ENCODE measurements around the gene LRRC53.

LRRC53 gene

DNA sequence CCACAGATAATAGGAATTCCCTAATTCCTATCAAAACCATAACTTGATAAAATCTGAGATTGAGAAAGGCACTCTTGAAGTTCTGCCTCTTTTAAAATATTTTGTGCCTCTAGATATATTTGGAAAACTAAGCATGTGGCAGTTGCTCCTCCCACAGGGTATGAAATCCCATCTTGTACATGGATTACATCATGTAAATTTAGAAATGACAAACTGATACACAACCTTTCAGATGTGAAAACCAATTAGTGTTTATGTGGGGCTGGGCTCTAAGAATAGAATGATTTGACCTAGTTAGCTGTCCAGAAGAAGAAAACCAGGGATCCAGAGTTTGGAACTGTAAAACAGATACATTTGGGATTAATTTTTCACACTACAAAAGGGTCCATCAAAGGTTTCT lies 15.7 kb downstream of the LRRC53 start:
- no peak for DNase-seq (ENCODE audit: low read depth in 2 of 2)

DNA sequence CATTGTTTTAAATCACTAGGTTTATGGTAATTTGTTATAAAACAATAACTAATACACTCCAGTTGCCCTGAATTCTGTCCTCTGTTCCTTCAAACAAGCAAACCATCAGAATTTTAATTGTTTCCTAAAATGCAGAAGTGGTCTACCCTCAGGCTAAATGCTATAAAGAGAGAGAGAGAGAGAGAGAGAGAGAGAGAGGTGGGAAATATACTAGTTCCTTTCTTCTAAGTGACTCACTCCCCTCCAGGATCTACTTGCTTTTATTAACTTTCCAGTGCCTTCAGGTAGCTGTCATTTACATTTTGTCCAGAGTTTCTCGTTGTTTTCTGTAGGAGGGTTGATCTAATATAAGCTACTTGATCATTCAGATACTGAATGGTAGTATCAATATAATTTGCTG lies 26.4 kb downstream of the LRRC53 start:
- no peak for DNase-seq (ENCODE audit: low read depth in 2 of 2)

DNA sequence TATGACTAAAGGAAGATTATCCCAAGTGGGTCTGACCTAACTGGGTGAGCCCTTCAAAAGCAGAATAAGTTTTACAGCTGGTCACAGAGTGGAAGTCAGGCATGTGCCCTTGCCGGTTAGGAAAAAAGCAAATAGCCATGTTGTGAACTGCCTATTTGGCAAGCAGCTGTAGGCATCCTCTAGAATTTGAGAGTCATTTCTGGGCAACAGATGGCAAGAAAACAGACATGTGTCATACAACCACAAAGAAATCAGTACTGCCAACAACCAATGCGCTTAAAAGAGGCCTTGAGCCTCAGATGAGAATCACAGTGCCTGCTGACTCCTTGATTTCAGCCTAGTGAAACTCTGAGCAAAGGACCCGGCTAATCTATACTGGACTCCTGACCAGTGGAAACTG lies 26.8 kb downstream of the LRRC53 start:
- no peak for DNase-seq (ENCODE audit: low read depth in 2 of 2)

DNA sequence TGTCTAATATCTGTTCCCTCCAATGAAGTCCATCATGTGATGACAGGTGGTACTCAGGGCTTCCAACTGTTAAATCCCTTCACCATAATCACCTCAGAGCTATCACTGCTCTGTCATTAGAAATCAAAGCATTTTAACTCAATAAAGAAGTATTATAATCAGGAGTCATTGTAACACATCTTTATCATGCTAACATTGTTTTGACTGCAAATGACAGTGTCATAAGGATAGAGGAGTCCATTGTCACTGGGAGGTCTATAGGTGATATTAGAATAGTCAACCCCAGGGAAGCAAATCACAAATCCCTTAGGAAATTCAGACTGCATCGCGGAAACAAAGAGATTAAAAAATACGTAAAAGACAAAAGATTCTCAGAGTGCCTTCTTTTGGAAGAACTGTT lies 30.8 kb downstream of the LRRC53 start:
- DNase-seq (ENCODE audit: low read depth in 2 of 2): no peak

DNA sequence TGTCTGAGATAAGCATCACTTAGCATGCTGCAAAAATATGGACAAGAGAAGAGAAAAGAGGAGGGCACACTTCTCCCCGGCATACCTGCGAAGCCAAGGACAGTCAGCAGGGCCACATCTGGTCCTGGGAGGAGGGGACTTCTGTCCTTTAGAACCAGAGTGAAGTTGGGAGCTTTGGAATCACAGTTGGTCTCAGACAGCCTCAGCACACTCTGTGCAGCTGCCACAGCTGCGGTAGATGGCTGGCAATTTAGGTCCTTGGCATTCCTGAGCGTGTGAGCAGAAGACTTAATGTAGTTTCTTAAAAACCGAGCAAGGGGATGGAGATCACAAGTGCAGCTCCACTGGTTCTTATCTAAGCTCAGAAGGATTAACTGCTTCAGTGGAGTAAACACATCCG lies 32.3 kb downstream of the LRRC53 start:
- no peak for DNase-seq (ENCODE audit: low read depth in 2 of 2)

DNA sequence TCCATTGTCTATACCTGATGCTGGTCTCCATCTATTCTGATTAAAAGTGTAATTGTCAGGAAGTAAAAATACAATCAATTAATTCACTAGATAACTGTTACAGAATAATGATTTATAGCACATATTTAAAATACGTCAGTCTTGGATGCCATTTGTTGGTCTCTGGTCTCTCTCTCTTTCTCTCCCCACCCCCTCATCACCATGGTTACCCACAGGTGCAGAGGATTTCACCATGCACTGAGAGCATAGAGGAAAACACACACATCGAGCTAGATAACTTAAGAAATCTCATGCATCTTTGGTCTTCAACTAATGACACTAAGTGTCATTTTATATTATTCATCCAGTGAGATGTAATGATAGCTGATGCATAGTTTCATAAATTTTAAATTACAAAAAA lies 33.4 kb downstream of the LRRC53 start:
- no peak for DNase-seq (ENCODE audit: low read depth in 2 of 2)

DNA sequence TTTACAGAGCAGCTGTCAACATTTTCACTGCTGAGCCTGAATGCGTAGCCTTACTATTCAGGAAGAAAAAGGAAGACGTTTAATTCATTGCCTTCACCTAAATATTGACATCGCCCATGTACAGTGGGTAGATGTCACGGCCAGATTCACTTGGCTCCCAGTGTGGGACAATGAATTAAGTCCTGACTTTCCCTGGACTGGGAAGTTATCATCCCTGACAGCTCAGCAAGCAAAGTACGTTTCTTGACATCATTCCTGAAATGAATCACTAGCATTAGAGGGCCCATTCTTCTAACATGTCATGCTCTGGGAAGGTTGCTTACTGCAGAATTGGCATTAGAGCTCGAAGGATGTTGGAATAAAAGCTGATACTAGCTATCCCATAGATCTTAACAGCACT lies 37.8 kb downstream of the LRRC53 start:
- no peak for DNase-seq (ENCODE audit: low read depth in 2 of 2)

DNA sequence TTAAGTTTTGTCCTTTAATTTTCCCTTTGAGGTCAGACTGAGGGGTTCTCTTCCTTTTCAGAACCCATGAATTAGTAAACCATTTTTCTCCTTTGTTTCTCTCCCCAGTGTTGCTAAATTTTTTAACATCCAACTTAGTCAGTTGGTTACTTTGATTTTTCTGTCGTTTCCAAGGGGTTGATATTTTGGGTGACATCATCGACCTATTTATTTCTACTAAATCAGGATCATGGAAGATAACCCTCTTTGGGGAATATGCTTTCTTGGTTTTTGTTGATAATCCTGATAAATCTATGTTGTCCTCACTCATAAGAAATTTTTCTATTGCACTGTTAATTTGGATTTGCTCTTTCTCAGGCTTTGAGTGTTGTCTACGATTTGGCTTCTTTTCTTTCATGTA lies 40.9 kb downstream of the LRRC53 start:
- DNase-seq (ENCODE audit: low read depth in 2 of 2): no peak

DNA sequence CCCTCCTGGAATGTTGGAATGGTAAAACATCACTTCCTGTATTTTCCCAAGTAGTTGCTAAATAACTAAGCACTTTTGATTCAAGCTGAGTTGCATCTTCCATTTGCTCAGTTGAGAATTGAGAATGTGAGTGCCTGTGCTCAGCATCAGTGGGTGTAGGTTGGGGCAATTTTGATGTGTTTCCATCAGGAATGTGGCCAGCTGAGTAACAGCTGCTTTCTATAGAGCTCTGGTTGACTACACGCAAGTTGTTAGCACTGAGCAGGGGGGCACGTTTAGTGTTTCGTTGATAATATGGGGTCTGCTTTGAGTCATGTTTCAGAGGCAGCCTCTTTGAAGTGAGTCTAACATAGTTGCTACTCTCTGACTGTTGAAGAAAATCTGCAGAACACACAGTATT lies 41.5 kb downstream of the LRRC53 start:
- no peak for DNase-seq (ENCODE audit: low read depth in 2 of 2)

DNA sequence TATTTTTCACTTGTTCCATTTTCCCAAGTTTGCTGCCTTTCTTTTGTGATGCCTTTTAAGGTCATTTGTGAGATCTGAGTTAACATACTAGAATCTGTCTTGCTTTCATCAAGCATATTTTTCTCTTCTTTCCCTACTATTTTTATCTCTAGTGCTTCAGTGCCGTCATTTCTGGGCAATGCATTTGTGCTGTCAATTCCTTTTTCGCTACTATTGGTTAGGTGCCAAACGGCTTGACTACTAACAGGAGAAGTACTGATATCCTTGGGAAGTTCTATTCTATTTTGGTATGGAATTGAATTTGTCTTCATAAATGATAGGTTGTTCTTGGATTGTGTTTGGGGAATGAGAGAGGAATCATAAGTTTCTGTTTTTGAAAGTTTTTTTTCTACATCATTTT lies 42.2 kb downstream of the LRRC53 start:
- DNase-seq (ENCODE audit: low read depth in 2 of 2): no peak

DNA sequence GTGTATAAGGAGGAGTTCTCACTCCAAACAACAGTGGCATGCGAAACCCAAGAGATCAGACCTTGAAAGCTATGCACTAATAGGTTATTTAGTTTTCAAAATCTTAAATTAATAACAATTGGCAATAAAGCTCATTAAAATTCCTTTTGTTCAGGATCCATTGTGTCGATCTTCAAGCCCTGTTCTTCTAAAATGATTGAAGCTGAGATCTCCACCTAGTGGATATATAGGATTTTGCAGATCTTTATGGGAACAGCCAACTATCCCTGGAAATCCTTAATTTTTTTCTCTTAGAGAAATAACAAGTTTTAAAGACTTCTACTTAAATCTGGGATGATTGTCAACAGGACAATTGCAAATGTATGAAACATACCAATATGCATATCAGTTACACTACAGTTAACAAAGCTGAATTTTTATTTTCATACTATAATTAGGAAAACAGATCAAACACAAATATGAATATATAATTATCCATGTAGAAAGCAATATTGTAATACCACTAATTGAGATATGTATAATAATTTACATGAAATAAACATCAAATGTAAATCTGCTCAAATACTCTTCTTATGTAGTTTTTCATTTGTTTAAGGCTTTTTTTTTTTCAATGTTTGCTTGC lies 43.3 kb downstream of the LRRC53 start:
- no peak for DNase-seq (ENCODE audit: low read depth in 2 of 2)

DNA sequence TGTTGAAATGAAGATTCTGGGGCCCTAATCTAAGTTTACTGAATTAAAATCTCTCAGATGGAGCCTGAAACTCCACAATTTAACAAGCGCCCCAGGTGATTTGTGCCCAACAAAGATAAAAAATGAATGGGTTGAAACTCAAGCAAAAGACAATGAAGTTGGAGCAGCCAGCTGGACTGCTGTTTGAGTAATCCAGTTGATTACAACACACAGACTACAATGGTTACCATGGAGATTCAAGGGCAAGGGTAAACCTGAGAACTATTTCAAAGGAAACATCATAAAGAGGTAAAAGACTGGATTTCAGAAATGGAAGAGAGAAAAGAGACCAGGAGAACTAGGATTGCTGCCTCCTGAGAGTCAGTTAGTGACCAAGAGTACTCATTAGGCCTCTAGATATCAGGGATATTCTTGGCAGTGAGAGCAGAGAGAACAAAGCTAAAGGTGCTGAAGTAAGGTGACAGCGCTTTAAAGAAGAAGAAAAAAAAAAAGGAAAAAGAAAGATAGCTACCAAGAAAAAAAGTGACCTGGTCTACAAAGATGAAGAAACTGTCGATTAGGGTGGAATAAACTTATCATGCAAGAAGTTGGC lies 44.5 kb downstream of the LRRC53 start:
- DNase-seq (ENCODE audit: low read depth in 2 of 2): no peak

DNA sequence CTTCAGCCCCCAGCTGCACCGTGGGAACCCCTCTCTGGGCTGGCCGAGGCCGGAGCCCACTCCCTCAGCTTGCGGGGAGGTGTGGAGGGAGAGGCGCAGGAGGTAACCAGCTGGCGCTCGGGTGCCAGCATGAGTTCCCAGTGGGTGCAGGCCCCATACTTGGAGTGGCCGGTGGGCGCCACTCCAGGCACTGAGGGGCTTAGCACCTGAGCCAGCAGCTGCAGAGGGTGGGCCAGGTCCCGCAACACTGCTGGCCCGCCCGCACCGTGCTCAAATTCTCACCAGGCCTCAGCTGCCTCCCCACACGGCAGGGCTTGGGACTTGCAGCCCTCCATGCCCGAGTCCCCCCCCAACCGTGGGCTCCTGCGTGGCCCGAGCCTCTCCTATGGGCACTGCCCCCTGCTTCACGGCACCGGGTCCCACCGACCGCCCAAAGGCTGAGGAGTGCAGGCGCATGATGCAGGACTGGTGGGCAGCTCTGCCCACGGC lies 47.2 kb downstream of the LRRC53 start:
- no peak for DNase-seq (ENCODE audit: low read depth in 2 of 2)

DNA sequence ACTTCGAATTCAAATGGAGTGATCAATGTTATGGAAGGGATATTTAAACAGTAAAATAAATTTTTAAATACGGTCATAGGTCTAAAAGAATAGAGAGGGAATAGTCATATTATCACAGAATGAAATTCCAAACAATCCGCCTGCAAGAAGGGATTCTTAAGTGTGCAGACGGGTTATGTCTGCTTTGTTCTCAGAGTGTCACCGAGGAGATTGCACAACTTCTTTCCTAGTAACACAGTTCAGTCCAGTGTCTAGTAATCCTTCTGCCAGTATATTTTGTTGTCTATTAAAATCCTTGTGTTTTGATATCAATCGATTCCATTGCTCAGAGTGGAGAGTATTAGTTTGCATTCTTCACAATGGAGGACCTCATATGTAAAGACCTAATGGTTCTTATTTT lies 48.4 kb downstream of the LRRC53 start:
- no peak for DNase-seq (ENCODE audit: low read depth in 2 of 2)

DNA sequence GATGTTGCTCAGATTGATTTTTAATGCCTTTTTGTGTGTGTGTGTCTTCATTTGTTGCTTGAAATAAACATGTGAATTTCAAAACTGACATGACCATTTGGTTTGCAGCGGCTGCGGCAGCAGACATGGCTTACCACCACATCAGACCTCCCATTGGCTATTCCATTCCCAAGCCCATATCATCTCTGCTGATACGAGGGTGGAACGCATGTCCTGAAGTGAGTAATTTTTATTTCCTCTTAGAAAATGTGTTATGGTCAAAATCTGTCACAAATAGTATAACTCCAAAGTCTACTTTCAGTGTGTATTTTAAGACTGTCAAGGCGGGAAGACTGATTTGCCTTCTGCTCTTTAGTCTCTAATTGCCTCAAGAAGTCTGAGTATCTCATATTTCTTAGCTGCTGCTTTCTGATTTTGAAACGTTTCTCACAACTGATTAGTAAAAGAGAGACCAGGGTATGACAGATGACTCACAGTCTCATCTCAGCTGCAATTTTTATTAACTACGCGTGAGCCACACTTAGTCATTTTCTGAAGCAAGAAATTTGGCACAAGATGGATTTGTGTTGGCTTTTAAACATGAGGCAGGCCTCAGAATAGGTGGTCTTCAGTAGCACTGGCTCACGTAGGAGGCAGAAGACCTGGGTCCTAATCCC lies 49.0 kb downstream of the LRRC53 start:
- no peak for DNase-seq (ENCODE audit: low read depth in 2 of 2)

DNA sequence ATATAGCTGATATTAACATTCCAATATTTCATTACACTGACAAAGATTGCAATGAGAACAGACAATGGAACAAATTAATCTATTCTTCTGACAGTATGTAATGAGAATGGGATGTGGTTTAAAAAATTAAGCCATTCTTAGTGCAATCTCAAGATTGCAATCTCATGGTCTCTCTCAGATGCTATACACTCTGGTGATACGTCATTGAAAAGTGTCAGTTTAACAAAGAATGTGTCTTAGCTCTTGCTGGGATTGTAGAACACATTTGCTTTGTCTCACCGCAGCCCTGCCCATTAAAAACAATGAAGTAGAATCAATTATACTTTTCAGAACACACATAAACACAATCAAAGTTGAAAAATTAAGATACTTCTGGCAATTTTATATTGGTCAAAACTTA lies 55.2 kb downstream of the LRRC53 start:
- no peak for DNase-seq (ENCODE audit: low read depth in 2 of 2)

DNA sequence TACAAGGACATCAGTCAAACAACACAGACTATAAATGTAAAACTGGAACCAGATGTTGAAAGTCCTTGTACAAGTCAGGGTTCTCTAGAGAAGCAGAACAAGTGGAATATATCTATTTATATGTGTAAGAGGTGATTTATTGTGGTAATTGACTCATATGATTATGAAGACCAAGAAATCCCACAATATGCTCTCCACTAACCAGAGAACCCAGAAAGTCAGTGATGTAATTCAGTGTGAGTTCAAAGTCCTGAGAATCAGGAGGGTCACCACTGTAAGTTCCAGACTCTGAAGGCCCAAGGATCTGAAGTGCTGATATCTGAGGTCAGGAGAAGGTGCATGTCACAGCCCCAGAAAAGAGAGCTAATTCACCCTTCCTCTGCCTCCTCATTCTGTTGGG lies 57.0 kb downstream of the LRRC53 start:
- DNase-seq (ENCODE audit: low read depth in 2 of 2): no peak

DNA sequence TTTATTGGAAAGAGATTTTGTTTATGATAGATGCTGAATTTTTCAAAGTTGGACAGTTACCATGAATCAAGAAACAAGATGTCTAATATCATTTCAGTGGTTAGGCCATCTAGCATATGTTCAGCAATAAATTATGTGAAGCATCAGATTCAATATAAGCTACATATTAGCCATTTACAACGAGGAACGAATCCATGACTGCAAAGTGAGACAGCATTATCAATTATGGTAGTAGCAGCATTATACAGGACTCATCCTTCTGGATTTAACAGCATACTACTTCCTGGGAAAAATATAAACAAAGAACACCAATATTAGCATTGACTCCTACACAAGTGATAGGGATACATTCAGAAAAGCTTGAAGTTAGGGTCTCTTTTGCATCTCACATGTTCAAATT lies 59.1 kb downstream of the LRRC53 start:
- no peak for DNase-seq (ENCODE audit: low read depth in 2 of 2)

DNA sequence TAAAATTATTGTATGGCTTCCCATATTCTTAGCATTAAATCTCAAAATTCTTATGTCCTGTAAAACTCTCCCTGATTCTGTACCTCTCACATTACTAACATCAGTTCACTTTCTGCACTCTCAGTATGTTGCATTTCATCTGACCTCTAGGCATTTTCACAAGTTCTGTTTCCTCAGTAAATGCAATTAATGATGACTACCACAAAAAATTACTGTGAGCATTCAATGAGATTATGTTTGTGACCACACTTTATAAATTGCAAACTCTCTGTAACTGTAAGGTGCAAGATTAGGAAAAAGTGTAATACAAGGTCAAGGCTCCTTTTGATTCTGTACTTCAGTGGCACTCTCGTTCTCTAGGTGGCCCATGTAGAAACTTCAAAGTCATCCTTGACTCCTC lies 60.4 kb downstream of the LRRC53 start:
- no peak for DNase-seq (ENCODE audit: low read depth in 2 of 2)

DNA sequence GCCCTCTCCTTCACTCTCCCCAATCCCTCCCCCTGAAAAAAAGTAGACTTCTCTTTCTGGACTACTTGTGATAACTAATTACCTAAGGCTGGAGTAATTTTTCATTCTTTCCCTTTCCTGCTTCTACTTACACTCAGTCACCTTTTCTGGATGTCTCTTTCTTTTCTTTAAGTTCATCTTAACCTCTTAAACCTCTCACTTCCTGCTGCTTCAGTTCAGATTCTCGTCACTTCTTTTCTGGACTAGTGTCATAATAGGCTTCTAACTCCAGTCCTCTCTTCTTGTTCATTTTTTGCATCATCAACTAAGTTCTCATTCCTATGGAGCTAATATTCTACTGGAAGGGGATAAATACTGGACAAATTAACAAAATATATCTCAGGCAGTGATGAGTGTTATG lies 75.4 kb downstream of the LRRC53 start:
- DNase-seq (ENCODE audit: low read depth in 2 of 2): no peak

DNA sequence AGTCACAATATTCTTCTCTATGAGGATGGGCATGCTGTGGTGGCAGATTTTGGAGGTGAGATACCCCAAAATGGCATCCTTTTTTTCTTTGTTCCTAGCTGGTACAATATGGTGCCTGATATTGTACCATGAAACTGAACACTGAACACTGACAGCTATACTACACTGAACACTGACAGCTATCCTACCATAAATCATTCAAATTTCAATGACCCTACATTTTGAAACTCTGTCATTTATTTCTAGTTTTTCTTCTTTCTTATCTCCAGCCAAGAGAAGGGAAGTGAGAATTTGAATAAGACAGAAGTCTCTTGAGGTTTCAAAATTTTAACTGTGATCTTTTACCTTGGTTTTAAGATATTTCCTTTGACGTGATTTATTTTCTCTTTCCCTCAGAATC lies 76.3 kb downstream of the LRRC53 start:
- no peak for DNase-seq (ENCODE audit: low read depth in 2 of 2)

DNA sequence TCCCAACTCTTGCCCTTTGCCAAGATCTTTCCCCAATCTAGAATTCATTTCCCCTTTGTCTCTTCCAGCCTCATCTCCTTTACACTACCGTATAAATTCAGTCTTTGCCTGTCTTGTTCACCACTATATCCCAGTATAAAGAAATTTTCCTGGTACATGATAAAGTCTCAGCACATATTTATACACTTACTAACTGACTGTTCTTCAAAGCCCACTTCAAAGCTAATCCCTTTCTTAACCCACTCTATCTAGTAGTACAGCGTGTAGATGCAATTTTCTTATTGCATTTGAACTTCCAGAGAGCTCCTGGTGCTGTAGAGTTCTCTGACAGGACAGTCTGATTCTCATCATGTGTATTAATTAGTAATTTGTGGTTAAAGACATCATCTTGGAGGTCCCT lies 78.1 kb downstream of the LRRC53 start:
- no peak for DNase-seq (ENCODE audit: low read depth in 2 of 2)

DNA sequence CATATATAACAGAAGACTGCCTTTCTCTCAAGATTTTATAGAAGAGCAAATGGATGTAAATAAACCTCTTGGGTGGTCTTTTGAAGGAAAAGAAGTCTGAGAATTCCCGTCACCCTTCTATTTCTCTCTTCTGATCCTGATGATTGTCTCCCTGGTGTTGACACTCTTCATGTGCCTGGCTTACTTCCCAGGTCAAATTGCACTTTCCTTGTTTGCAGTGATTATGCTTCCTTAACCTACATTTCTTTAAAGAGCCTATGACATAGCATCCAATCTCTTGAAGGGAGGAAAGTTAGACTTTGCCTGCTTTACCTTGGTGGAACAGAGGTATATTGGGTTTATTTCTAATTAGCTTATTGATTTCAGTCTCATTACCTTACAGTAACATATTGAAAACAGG lies 80.1 kb downstream of the LRRC53 start:
- no peak for DNase-seq (ENCODE audit: low read depth in 2 of 2)

DNA sequence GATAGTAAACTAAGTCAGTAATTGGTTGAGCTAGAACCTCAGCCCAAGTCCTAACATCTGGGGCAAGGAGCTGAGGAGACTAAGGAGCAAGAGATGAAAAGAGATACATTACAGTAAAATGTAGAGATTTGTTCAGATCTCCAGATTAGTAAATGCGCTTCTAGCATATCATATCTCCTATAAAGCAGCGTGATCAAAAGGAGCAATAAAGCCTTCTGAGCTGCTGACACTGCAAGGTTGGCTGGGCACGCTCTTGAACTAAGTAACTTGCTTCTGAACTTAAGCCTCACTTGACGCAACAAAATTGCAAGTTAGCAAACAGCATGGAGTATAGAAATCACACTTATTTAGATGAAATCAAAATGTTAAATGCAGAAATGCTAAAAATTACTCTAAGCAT lies 80.9 kb downstream of the LRRC53 start:
- DNase-seq (ENCODE audit: low read depth in 2 of 2): no peak
